Neural progenitor cell (in vitro differentiated cells): ENCODE measurements around the gene DMPK. TPM values are rescaled to one million over a fixed set of nuclear protein-coding genes. Genes with fewer than 3 reads are reported as not detected.
A peak's percentile ranks its signal among the peaks of the same experiment; 100 is the strongest.
"Not testable (repeated sequence)": the region's sequence is repeated elsewhere in the genome, so short reads cannot be mapped to it uniquely, and the experiment has no call there.

Experiments used
- DNase-seq: peaks from one replicate; pipeline ENCODE4 v3.0.0-alpha.2; 2016; ENCODE audit warnings: low spot score
- H2AFZ ChIP-seq: fragments of 200-600 bp; sonication (generic); replicated peaks from 2 replicates; pipeline ENCODE4 v1.6.1; 2016; ENCODE audit warnings: antibody characterized with exemption
- H3F3A ChIP-seq: fragments of 200-600 bp; sonication (generic); 2 replicates; pipeline ENCODE4 v1.6.1; 2016; ENCODE audit warnings: antibody characterized with exemption, low read depth
- H3K27ac ChIP-seq: fragments of 200-600 bp; sonication (generic); 2 replicates; pipeline ENCODE4 v1.5.1; 2016; ENCODE audit warnings: mild to moderate bottlenecking
- H3K27me3 ChIP-seq: fragments of 200-600 bp; sonication (generic); 2 replicates; pipeline ENCODE4 v1.6.1; 2016; ENCODE audit warnings: mild to moderate bottlenecking, moderate library complexity
- H3K36me3 ChIP-seq: fragments of 200-600 bp; sonication (generic); 2 replicates; pipeline ENCODE4 v1.5.1; 2016
- H3K4me1 ChIP-seq: fragments of 200-600 bp; sonication (generic); 2 replicates; pipeline ENCODE4 v1.6.1; 2016; ENCODE audit warnings: mixed run types
- H3K4me2 ChIP-seq: fragments of 200-600 bp; sonication (generic); 2 replicates; pipeline ENCODE4 v1.6.1; 2016
- H3K4me3 ChIP-seq: fragments of 200-600 bp; sonication (generic); 2 replicates; pipeline ENCODE4 v1.5.1; 2016
- H3K79me2 ChIP-seq: fragments of 200-600 bp; sonication (generic); 2 replicates; pipeline ENCODE4 v1.6.1; 2016; ENCODE audit warnings: low read depth
- H3K9ac ChIP-seq: fragments of 200-600 bp; sonication (generic); 2 replicates; pipeline ENCODE4 v1.6.1; 2016
- H3K9me3 ChIP-seq: fragments of 200-600 bp; sonication (generic); 2 replicates; pipeline ENCODE4 v1.5.1; 2016; ENCODE audit warnings: low read depth
- H4K20me1 ChIP-seq: fragments of 200-600 bp; sonication (generic); 2 replicates; pipeline ENCODE4 v1.6.1; 2016; ENCODE audit warnings: low read depth
- H3K27ac Mint-ChIP-seq: 3 replicates; pipeline ENCODE4 v1.8.0; 2021; ENCODE audit warnings: mixed read lengths
- H3K27me3 Mint-ChIP-seq: 2 replicates; pipeline ENCODE4 v1.8.0; 2022; ENCODE audit warnings: low read depth, mild to moderate bottlenecking, inconsistent platforms, moderate library complexity, mixed read lengths; ENCODE audit not compliant: insufficient read depth
- H3K36me3 Mint-ChIP-seq: 3 replicates; pipeline ENCODE4 v1.8.0; 2021; ENCODE audit warnings: mixed read lengths
- H3K4me1 Mint-ChIP-seq: 3 replicates; pipeline ENCODE4 v1.8.0; 2021; ENCODE audit warnings: mixed read lengths
- H3K4me3 Mint-ChIP-seq: 3 replicates; pipeline ENCODE4 v1.8.0; 2021; ENCODE audit warnings: mild to moderate bottlenecking, moderate library complexity, mixed read lengths
- H3K9me3 Mint-ChIP-seq: 3 replicates; pipeline ENCODE4 v1.8.0; 2020; ENCODE audit warnings: mixed read lengths
- EZH2 ChIP-seq: fragments of 200-600 bp; sonication (generic); IDR thresholded peaks from 2 replicates; pipeline ENCODE4 v1.6.1; 2017; ENCODE audit warnings: antibody characterized with exemption, mild to moderate bottlenecking, moderate library complexity
- EZH2phosphoT487 ChIP-seq: fragments of 200-600 bp; sonication (generic); IDR thresholded peaks from 2 replicates; pipeline ENCODE4 v1.6.1; 2017; ENCODE audit warnings: antibody characterized with exemption
- total RNA-seq: library from RNA; depleted of rRNA; stranded (reverse); fragments of >200 nt; gene quantifications from 2 replicates; pipeline ENCODE4 v1.2.3, GENCODE V29; 2015; ENCODE audit warnings: low replicate concordance
- TF ChIP-seq, protein P1 (sequence below): fragments of 200-600 bp; sonication (generic); IDR thresholded peaks from 2 replicates; pipeline ENCODE4 v1.5.1; 2017; ENCODE audit warnings: antibody characterized with exemption, mild to moderate bottlenecking

Gene DMPK
- total RNA-seq, 1 donor from 2014 or later: 5.5 TPM

DNA sequence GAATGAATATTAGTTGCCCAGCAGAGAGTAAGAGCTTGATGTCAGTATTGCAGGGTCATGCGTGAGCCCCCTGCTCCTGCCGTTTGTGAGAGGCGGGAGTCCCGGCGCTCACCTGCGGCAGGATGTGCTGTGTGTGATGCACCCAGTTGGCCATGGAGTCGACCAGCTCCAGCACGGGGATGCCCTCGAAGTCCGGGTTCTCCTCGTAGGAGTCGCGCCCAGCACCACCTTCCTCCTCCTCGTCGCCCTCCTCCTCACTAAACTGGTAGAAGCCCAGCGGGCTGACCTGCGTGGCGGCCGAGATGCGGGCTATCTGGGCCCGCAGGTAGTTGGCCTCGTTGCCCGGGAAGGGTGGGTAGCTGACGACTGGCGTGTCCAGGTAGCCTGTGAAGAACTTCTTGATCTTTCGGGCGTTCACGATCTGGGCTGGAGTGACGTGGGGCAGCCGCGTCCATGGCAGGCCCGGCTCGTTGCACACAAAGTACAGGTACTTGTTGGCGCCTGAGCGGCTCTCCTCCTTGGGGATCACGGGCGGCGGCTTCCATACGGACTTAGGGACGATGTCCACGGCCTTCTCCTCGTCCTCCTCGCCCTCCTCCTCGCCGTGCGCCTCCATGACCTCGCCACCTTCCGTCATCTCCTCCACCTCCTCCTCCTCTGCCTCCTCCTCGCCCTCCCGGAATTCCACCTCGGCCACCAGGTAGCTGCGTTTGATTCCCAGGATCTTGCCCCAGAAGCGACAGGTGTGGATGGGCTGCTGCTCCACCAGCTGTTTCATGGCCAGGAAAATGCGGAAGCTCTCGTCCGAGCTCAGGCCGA lies 22.1 kb upstream of the DMPK start:
- no peaks in the 10 kb centered on the region for H3K9me3 ChIP-seq
- Mint-ChIP-seq H3K9me3 (no peaks in the 10 kb centered on the region), H3K4me1 (peaks cover 13% of the 10 kb centered on the region), H3K36me3 (no peaks in the 10 kb centered on the region), H3K27me3 (peaks cover 4% of the 10 kb centered on the region), H3K4me3 (no peak overlapping the region), H3K27ac (no peak overlapping the region)
- H3K27ac ChIP-seq: no peak overlapping the region
- H2AFZ ChIP-seq: no peak overlapping the region
- no peaks in the 10 kb centered on the region for H4K20me1 ChIP-seq
- H3K4me2 ChIP-seq: no peak overlapping the region
- TF ChIP-seq, protein P1, sequence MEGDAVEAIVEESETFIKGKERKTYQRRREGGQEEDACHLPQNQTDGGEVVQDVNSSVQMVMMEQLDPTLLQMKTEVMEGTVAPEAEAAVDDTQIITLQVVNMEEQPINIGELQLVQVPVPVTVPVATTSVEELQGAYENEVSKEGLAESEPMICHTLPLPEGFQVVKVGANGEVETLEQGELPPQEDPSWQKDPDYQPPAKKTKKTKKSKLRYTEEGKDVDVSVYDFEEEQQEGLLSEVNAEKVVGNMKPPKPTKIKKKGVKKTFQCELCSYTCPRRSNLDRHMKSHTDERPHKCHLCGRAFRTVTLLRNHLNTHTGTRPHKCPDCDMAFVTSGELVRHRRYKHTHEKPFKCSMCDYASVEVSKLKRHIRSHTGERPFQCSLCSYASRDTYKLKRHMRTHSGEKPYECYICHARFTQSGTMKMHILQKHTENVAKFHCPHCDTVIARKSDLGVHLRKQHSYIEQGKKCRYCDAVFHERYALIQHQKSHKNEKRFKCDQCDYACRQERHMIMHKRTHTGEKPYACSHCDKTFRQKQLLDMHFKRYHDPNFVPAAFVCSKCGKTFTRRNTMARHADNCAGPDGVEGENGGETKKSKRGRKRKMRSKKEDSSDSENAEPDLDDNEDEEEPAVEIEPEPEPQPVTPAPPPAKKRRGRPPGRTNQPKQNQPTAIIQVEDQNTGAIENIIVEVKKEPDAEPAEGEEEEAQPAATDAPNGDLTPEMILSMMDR: no peak
- no peak for TF ChIP-seq EZH2
- TF ChIP-seq EZH2phosphoT487: no peak
- DNase-seq: no peak
- peaks cover under 1% of the 10 kb centered on the region for H3K4me1 ChIP-seq
- no peaks in the 10 kb centered on the region for H3K79me2 ChIP-seq
- no peaks in the 10 kb centered on the region for H3K27me3 ChIP-seq
- H3K4me3 ChIP-seq: no peak overlapping the region
- H3K9ac ChIP-seq: no peak overlapping the region
- no peaks in the 10 kb centered on the region for H3K36me3 ChIP-seq
- peaks cover 3% of the 10 kb centered on the region for H3F3A ChIP-seq

DNA sequence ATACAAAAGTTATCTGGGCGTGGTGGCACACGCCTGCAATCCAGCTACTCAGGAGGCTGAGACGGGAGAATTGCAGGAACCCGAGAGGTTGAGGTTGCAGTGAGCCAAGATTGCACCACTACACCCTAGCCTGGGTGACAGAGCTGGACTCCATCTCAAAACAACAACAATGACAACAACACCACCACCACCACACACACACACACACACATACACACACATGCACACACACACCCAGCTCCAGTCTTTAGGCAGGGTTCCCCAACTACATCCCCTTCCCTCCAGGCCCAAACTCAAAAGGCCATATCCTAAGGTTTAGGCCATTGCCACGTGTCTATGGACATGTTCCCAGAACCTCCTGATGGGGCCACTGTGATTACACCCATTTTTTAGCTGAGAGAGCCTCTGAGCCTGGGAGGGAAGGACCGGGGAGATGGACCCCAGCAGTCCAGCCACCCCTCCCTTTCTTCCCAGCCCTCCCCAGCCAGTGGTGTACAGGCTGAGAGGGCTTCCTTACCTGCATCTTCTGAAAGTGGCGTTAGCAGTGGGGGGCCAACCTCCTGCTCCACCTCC lies 19.4 kb upstream of the DMPK start:
- Histone ChIP-seq H3K36me3 (no peaks in the 10 kb centered on the region), H3K27me3 (no peaks in the 10 kb centered on the region), H3K4me1 (peaks cover 4% of the 10 kb centered on the region), H3K4me3 (no peak overlapping the region), H2AFZ (no peak overlapping the region), H3K9me3 (no peaks in the 10 kb centered on the region), H3K79me2 (no peaks in the 10 kb centered on the region), H3K4me2 (no peak overlapping the region), H3F3A (peaks cover 4% of the 10 kb centered on the region), H4K20me1 (no peaks in the 10 kb centered on the region), H3K27ac (no peak overlapping the region), H3K9ac (no peak overlapping the region)
- Mint-ChIP-seq H3K4me1 (peaks cover 17% of the 10 kb centered on the region), H3K9me3 (no peaks in the 10 kb centered on the region), H3K27me3 (peaks cover 4% of the 10 kb centered on the region), H3K36me3 (no peaks in the 10 kb centered on the region), H3K4me3 (peak overlapping the region; percentile 21), H3K27ac (no peak overlapping the region)
- TF ChIP-seq EZH2: no peak
- TF ChIP-seq EZH2phosphoT487: no peak
- TF ChIP-seq, protein P1: no peak
- DNase-seq: no peak

DNA sequence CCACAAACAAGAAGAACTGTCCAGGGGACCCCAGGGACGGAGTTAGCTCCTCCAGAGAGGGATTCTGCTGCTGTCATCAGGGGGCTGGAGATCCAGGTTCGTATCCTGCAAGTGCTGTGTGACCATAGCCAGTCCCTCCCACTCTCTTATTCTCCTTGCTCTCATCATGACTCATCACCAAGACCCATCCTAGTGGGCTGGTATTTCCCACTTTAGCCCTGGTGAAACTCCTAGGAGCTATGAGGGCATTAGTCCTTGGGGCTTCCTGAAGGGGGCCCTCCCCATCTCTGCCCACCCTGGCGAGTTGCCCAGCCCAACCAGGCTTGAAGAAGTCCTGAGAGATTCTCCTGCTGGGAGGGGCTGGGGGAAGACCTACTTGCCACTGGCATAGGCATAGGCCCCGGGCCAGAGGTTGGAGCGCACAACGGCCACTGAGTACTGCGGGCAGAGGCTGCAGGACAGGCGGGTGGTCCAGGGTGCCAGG lies 17.8 kb upstream of the DMPK start:
- Histone ChIP-seq H3K27me3 (no peaks in the 10 kb centered on the region), H3K36me3 (no peaks in the 10 kb centered on the region), H3K9me3 (no peaks in the 10 kb centered on the region), H4K20me1 (no peaks in the 10 kb centered on the region), H2AFZ (no peak overlapping the region), H3K4me1 (peaks cover 4% of the 10 kb centered on the region), H3K9ac (no peak overlapping the region), H3K79me2 (no peaks in the 10 kb centered on the region), H3K4me2 (no peak overlapping the region), H3F3A (peaks cover 4% of the 10 kb centered on the region), H3K27ac (no peak overlapping the region), H3K4me3 (no peak overlapping the region)
- H3K4me1 Mint-ChIP-seq: peaks cover 17% of the 10 kb centered on the region
- TF ChIP-seq EZH2: no peak
- TF ChIP-seq, protein P1: no peak
- TF ChIP-seq EZH2phosphoT487: no peak
- no peak overlapping the region for H3K27ac Mint-ChIP-seq
- no peaks in the 10 kb centered on the region for H3K36me3 Mint-ChIP-seq
- peaks cover 6% of the 10 kb centered on the region for H3K27me3 Mint-ChIP-seq
- no peak for DNase-seq
- no peak overlapping the region for H3K4me3 Mint-ChIP-seq
- H3K9me3 Mint-ChIP-seq: no peaks in the 10 kb centered on the region

DNA sequence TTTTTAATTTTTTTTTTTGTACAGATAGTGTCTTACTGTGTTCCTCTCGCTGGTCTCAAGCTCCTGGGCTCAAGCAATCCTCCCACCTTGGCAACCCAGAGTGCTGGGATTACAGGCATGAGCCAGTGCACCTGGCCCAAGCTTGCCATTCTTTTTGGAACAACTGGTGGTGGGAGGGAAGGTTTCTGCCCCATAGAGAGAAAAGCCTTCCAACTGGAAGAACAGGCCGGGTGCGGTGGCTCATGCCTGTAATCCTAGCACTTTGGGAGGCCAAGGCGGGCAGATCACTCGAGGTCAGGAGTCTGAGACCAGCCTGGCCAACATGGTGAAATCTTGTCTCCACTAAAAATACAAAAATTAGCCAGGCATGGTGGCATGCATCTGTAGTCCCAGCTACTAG lies 17.3 kb upstream of the DMPK start:
- H3K36me3 ChIP-seq, H2AFZ ChIP-seq, H3K79me2 ChIP-seq, H3K4me2 ChIP-seq, H3K9ac ChIP-seq, DNase-seq, H3K9me3 Mint-ChIP-seq, H3K36me3 Mint-ChIP-seq, H3K27me3 ChIP-seq, H3K27ac ChIP-seq, H3K27me3 Mint-ChIP-seq, H3K9me3 ChIP-seq, H3K4me3 ChIP-seq, H3K4me3 Mint-ChIP-seq, H3F3A ChIP-seq, H3K27ac Mint-ChIP-seq, H4K20me1 ChIP-seq, H3K4me1 ChIP-seq: not testable (repeated sequence)
- peaks cover 21% of the 10 kb centered on the region for H3K4me1 Mint-ChIP-seq
